Measurements from ENCODE around the gene CREB3L4.
A peak's percentile ranks its signal among the peaks of the same experiment; 100 is the strongest.

CREB3L4 gene

DNA sequence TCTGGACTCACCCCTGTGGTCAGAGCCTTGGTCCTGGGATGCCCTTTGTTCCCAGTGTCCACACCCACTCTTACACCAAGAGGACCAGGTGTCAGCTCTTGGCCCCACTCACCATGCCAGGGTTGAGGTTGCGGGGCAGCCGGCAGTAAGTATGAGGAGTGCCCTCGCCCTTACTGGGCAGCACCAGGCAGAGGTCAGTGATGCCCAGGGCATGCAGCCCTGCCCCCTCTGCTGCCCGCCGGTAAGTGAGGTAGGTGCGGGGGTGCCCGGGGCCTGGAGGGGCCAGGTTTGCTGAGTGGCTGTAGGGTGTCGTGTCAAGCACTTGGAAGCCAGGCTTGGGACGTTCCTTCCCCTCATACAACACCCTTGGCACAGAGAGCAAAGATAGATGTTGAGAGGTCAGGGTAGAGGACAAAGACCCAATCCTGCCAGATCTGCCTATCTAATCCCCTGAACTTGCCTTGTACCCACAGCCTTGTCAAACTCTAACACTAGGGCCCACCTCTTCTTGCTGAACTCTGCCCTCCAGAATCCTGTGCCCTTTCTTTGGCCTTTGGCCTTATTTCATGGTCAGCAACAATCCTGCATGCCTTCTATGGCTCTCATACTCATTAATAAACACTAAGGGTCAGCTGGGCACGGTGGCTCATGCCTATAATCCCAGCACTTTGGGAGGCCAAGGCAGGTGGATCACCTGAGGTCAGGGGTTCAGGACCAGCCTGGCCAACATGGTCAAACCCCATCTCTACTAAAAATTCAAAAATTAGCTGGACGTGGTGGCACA is 24.7 kb upstream of the CREB3L4 start:
- Histone ChIP-seq H3K27me3 (ENCODE audit: control insufficient read depth, insufficient read depth, low read length) (no peaks in the 10 kb centered on the region), H3K27ac (ENCODE audit: low read depth, low read length) (no peak overlapping the region), H3K36me3 (ENCODE audit: control insufficient read depth, insufficient read depth, low read length) (peaks cover 32% of the 10 kb centered on the region), H3K4me1 (ENCODE audit: control insufficient read depth, insufficient read depth, low read length) (peaks cover 9% of the 10 kb centered on the region), H3K9ac (ENCODE audit: low read length) (no peak overlapping the region), H3K4me3 (ENCODE audit: low read length) (no peak overlapping the region)

DNA sequence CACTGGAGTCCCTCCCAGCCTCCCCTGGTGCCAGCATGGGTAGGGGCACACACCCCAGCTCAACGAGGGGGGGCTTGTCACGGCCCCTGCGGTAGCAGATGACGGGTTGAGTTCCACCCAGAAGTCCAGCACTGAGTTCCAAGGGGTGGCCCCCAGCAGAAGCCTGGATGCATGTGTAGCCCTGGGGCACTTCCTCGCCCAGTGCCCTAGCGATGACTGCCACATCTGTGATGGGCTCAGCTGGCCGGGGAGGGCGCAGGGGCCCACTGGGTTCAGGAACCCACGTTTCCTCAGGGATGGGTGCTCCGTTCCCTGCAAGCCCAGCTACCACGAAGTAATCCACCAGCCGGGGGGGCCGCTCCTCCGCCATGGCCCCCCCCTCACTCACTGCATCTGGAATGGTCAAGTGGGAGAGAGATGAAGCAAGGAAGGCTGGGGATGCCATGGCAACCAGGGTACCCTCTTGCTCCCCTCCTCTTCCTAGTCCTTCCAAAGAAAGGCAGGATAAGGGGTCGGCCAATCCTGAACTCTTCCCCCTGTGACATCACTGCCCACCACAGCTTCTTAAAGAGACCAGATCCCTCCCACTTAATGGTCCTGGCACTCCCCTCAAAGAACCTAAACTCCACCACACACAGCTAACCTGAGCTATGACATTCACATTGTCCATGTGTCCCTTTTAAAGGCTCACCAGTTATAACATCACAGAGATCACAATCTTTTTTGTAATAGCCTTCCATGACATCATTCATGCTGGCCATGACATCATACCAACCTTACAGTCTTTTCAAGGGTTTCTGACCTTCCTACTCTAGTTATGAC is 23.5 kb upstream of the CREB3L4 start:
- no peaks in the 10 kb centered on the region for H3K27me3 ChIP-seq (ENCODE audit: control insufficient read depth, insufficient read depth, low read length)
- H3K4me1 ChIP-seq (ENCODE audit: control insufficient read depth, insufficient read depth, low read length): peaks cover 9% of the 10 kb centered on the region
- H3K27ac ChIP-seq (ENCODE audit: low read depth, low read length): peak overlapping the region; percentile 88
- no peak overlapping the region for H3K9ac ChIP-seq (ENCODE audit: low read length)
- H3K36me3 ChIP-seq (ENCODE audit: control insufficient read depth, insufficient read depth, low read length): peaks cover 40% of the 10 kb centered on the region
- peak overlapping the region; percentile 70 for H3K4me3 ChIP-seq (ENCODE audit: low read length)

DNA sequence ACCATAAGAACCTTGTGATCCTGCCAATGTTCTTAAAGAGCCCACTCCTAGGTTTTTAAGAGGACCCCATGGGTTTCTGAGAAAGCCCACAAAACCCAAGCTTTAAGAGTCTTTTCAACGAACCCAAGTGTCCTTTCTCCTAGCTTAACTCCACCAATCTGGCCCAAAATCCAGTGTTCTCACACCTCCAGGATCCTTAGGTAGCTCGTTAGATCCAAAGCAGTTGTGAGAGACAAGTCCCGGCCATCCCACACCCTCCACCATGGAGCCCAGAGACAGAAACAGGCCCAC is 22.9 kb upstream of the CREB3L4 start:
- Histone ChIP-seq H3K4me3 (ENCODE audit: low read length) (peak overlapping the region; percentile 70), H3K27ac (ENCODE audit: low read depth, low read length) (peak overlapping the region; percentile 88), H3K36me3 (ENCODE audit: control insufficient read depth, insufficient read depth, low read length) (peaks cover 39% of the 10 kb centered on the region), H3K27me3 (ENCODE audit: control insufficient read depth, insufficient read depth, low read length) (no peaks in the 10 kb centered on the region), H3K9ac (ENCODE audit: low read length) (peak overlapping the region; percentile 18), H3K4me1 (ENCODE audit: control insufficient read depth, insufficient read depth, low read length) (peaks cover 9% of the 10 kb centered on the region)

DNA sequence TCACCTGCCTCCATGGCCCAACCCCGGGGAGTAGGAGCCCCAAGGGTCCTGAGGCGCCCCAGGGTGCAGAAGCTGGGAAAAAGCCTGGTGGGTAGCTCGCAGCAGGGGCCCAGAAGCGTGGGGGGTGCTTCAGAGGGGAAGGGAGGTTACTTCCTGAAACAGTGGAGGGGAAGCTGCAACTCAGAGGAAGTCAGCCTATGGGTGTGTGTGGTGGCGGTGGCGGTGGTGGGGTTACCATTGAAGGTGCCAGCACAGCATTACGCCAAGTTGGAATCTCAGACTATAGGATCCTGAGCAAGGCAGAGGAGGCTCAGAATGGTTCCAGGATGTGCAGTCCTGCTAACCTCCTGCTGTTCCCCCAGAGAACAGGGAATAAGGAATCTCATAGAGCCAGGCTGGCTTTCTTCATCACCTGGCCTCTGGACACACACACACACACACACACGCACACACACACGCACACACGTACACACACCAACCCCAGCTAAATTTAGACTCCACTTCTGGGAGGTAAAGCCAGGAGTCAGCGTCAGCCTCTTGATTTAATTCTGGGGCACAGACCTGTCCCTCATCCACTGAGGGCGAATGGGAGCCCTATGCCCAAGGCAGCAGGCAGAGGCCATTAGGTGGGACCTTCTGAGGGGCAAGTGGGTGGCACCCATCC is 22.4 kb upstream of the CREB3L4 start:
- peaks cover 42% of the 10 kb centered on the region for H3K36me3 ChIP-seq (ENCODE audit: control insufficient read depth, insufficient read depth, low read length)
- H3K4me3 ChIP-seq (ENCODE audit: low read length): peak overlapping the region; percentile 70
- H3K27me3 ChIP-seq (ENCODE audit: control insufficient read depth, insufficient read depth, low read length): no peaks in the 10 kb centered on the region
- H3K27ac ChIP-seq (ENCODE audit: low read depth, low read length): peak overlapping the region; percentile 88
- H3K9ac ChIP-seq (ENCODE audit: low read length): peak overlapping the region; percentile 79
- H3K4me1 ChIP-seq (ENCODE audit: control insufficient read depth, insufficient read depth, low read length): peaks cover 9% of the 10 kb centered on the region

DNA sequence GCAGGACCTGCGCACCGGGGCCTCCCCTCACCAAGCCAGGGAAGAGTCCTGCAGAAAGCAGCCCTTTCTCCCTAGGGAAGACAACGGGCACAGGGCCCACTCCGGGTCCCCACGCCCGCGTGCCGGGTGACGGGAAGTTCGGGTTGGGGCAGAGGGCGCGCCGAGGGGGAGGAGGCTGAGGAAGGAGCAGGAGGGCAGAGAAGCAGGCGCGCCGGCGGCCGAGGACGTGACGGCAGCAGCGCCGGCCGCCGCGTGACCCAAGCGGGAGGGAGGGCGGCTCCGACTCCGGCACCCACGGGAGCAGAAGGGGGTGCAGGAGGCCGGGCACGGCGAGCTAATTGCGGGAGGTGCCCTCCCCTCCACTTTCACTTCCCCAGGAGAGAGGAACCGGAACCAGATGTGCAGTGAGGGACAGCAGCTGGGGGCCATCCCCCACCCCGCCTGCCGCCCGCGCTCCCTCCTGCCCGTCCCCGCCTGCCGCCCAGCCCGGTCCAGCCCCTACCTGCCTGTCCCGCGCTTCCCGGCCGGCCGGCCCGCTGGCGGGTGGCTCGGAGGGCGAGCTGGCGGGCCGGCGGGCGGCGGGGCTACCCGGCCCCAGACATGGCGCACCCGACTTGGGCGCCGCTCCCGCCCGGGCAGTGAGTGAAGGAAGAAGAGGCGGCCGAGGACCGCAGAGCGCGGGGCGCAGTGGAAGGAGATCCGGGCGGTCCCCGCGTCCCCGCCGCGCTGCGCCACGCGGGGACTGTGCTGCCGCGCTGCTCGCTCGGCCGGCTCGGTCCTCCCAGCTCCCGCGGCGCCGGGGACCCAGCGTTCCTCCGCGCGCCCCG is 21.7 kb upstream of the CREB3L4 start:
- Histone ChIP-seq H3K9ac (ENCODE audit: low read length) (peak overlapping the region; percentile 79), H3K36me3 (ENCODE audit: control insufficient read depth, insufficient read depth, low read length) (peaks cover 41% of the 10 kb centered on the region), H3K4me3 (ENCODE audit: low read length) (peak overlapping the region; percentile 70), H3K27me3 (ENCODE audit: control insufficient read depth, insufficient read depth, low read length) (no peaks in the 10 kb centered on the region), H3K4me1 (ENCODE audit: control insufficient read depth, insufficient read depth, low read length) (peaks cover 9% of the 10 kb centered on the region), H3K27ac (ENCODE audit: low read depth, low read length) (peak overlapping the region; percentile 88)

DNA sequence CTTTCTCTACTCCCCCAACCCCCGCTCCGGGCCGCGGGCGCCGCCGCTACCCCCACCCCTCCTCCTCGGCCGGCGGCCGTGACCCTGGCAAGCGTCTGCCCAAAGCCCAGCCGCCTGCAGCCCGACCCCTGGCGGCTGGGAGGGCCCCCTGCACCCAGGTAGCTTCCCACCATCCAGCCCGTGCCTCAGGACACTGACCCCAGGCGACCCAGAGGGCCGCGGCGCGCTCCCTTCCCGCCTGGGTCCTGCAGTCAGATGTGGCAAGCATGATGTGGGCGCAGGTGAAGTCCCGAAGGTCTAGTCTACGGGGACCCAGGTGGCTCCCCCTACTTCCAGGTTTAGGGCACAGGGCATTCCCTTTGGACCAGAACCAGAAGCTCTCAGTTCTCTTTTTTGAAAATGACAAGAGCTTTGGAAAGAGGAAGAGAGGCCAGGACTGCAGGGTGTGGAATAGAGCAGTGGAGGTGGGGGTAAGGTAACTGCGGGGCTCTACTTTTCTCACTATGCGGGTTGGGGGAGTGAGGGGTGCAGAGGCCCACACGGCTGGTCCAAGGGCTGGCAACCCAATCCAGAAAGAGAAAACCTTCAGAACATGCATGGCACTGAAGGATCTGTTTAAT is 21.0 kb upstream of the CREB3L4 start, which contains the start of gene DENND4B:
Gene DENND4B (minus strand): TSS at position 97 of the 620 bp plus-strand sequence. CDS start 2,344 bp downstream, outside the sequence.
- Histone ChIP-seq H3K27ac (ENCODE audit: low read depth, low read length) (peak within 1 kb of the TSS; percentile 88), H3K4me1 (ENCODE audit: control insufficient read depth, insufficient read depth, low read length) (peaks cover 9% of the 10 kb centered on the region), H3K36me3 (ENCODE audit: control insufficient read depth, insufficient read depth, low read length) (peaks cover 40% of the 10 kb centered on the region), H3K27me3 (ENCODE audit: control insufficient read depth, insufficient read depth, low read length) (no peaks in the 10 kb centered on the region), H3K4me3 (ENCODE audit: low read length) (peak within 1 kb of the TSS; percentile 70), H3K9ac (ENCODE audit: low read length) (peak within 1 kb of the TSS; percentile 79)

DNA sequence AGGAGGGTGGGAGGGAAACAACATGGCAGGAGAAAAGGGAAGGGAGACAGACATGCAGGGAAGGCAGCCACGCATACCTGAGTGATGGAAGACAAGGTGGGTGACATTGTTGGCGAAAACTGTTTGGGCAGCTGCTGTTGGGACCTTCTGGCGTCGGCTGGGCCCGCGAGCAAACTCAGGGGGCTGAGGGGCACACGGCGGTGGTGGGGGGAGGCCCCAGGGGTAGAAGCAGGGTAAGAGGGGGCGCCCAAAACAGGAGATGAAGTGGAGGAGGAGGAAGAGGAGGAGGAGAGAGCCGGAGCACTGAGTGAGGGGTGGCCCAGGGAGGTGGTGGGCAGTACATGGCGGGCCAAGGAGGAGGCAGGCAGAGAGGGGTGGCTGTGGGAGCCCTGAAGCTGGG is 16.5 kb upstream of the CREB3L4 start:
- Histone ChIP-seq H3K9ac (ENCODE audit: low read length) (no peak overlapping the region), H3K36me3 (ENCODE audit: control insufficient read depth, insufficient read depth, low read length) (peaks cover 39% of the 10 kb centered on the region), H3K27me3 (ENCODE audit: control insufficient read depth, insufficient read depth, low read length) (no peaks in the 10 kb centered on the region), H3K4me1 (ENCODE audit: control insufficient read depth, insufficient read depth, low read length) (peaks cover 2% of the 10 kb centered on the region), H3K4me3 (ENCODE audit: low read length) (no peak overlapping the region), H3K27ac (ENCODE audit: low read depth, low read length) (no peak overlapping the region)

DNA sequence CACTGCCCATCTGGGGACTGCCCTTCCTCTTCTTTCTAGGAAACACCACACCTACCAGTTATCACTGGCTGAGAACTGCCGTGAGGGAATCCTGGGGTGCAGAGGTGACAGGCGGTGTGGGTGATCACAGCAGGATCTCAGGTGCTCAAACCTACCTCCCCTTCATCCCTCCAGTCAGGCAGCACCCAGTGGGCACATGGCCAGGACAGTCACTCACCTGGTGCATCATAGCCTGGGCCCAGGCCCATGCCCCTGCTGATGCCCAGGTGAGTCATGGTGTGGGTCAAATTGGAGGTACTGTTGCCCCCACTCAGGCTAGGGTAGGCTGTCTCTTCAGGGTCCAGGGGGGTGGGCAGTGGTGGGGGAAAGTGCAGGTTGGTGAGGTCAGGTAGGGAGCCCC is 15.9 kb upstream of the CREB3L4 start:
- peaks cover 1% of the 10 kb centered on the region for H3K4me1 ChIP-seq (ENCODE audit: control insufficient read depth, insufficient read depth, low read length)
- no peaks in the 10 kb centered on the region for H3K27me3 ChIP-seq (ENCODE audit: control insufficient read depth, insufficient read depth, low read length)
- no peak overlapping the region for H3K27ac ChIP-seq (ENCODE audit: low read depth, low read length)
- peaks cover 39% of the 10 kb centered on the region for H3K36me3 ChIP-seq (ENCODE audit: control insufficient read depth, insufficient read depth, low read length)
- no peak overlapping the region for H3K9ac ChIP-seq (ENCODE audit: low read length)
- no peak overlapping the region for H3K4me3 ChIP-seq (ENCODE audit: low read length)

DNA sequence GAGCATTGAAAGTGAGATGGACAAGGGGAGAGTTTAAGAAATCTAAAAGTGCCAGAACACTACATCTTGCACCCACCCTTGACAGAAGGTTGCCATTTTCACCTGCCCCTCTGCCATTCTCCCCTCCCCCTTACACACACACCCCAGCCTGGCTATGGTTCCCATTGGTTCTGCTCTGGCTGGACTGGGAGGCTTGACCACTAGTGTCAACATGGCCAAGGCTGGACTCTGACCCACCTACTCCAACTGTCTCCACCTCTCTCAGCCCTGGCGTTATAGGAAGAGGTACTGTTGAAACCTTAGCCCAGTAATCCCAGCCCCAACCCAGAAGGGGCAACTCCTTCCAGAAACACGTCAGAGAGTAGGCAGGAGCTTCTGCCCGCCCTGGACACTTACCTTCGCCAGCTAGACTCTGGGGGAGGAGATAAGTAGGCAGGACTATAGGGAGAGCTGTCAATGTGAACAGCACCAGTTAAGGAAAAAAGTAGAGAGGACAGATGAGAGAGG is 13.8 kb upstream of the CREB3L4 start:
- H3K36me3 ChIP-seq (ENCODE audit: control insufficient read depth, insufficient read depth, low read length): peaks cover 28% of the 10 kb centered on the region
- H3K4me3 ChIP-seq (ENCODE audit: low read length): no peak overlapping the region
- no peak overlapping the region for H3K9ac ChIP-seq (ENCODE audit: low read length)
- H3K27ac ChIP-seq (ENCODE audit: low read depth, low read length): no peak overlapping the region
- peaks cover 12% of the 10 kb centered on the region for H3K4me1 ChIP-seq (ENCODE audit: control insufficient read depth, insufficient read depth, low read length)
- no peaks in the 10 kb centered on the region for H3K27me3 ChIP-seq (ENCODE audit: control insufficient read depth, insufficient read depth, low read length)

DNA sequence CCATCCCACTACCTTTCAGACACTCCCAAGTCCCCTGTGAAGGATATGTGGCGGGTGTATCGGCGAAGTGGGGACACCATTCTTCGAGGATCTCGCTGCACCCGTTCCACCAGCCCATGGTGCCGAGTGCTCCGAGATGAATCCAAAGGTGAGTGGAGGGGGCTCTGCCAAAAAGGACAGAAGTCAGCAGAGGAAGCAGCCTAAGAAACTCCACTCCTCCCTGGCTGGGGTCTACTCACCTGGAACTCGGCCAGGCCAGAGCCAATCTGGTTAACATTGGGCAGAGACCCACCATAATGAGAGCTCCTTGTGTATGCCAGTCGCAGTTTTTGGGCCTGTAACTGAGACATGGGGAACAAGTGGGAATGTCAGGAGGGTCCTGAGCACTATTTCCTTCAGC is 12.9 kb upstream of the CREB3L4 start:
- no peak overlapping the region for H3K4me3 ChIP-seq (ENCODE audit: low read length)
- H3K4me1 ChIP-seq (ENCODE audit: control insufficient read depth, insufficient read depth, low read length): peaks cover 15% of the 10 kb centered on the region
- H3K27ac ChIP-seq (ENCODE audit: low read depth, low read length): no peak overlapping the region
- no peak overlapping the region for H3K9ac ChIP-seq (ENCODE audit: low read length)
- peaks cover 24% of the 10 kb centered on the region for H3K36me3 ChIP-seq (ENCODE audit: control insufficient read depth, insufficient read depth, low read length)
- H3K27me3 ChIP-seq (ENCODE audit: control insufficient read depth, insufficient read depth, low read length): no peaks in the 10 kb centered on the region

DNA sequence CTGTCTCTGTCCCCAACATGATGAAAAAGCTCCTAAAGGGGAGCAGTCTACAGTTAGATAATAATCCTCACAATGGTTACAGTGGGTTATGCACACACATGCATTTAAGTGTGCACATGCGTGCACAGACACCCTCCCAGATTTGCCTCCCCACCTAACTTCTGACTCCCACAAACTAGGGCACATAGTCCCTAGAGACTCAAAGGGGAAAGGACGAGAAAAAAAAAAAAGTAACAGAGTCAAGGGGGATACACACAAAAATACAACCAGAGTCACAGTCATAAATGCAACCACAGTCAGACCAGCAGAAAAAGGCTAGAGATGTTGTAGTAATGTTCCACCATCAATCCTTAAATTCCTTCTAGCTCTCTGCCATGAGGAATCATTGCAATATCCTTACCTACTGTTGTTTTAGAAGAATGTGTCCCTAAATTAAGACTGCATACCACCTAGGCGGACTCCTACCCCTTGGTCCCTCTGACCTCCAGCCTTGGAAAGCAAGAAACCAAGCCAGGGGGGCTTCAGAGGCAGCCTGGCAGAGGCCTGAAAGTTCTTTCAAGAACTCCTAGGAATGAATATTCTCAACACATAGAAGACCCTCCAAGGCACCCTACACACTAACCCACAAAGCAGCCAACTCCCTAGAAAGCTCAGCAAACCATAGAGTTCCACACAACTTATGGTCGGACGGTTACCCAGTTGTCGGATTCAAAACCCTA is 10.5 kb upstream of the CREB3L4 start:
- H3K4me1 ChIP-seq (ENCODE audit: control insufficient read depth, insufficient read depth, low read length): peaks cover 15% of the 10 kb centered on the region

More for the DNA sequence above, 10.5 kb upstream of the CREB3L4 start:
- Histone ChIP-seq H3K36me3 (ENCODE audit: control insufficient read depth, insufficient read depth, low read length) (peaks cover 13% of the 10 kb centered on the region), H3K27me3 (ENCODE audit: control insufficient read depth, insufficient read depth, low read length) (no peaks in the 10 kb centered on the region), H3K4me3 (ENCODE audit: low read length) (peak overlapping the region; percentile 93), H3K9ac (ENCODE audit: low read length) (peak overlapping the region; percentile 91), H3K27ac (ENCODE audit: low read depth, low read length) (peak overlapping the region; percentile 89)

All from rectal smooth muscle tissue (tissue), 1 donor.